Stimulated activated CD8-positive, alpha-beta memory T cell treated with anti-CD3 and anti-CD28 coated beads, Interleukin-7, amount 100 ng/mL, for 48 hours (primary cell): ENCODE results near the gene PASD1.
A peak's percentile ranks its signal among the peaks of the same experiment; 100 is the strongest.
"Not testable (repeated sequence)": the region's sequence is repeated elsewhere in the genome, so short reads cannot be mapped to it uniquely, and the experiment has no call there.

ENCODE experiments used
- DNase-seq, 2 donors: peaks; one replicate each; pipeline ENCODE4 v3.0.0-alpha.2; 2020; ENCODE audit warnings: low read depth in 1 of 2; ENCODE audit errors: extremely low read depth in 1 of 2

Gene PASD1

DNA sequence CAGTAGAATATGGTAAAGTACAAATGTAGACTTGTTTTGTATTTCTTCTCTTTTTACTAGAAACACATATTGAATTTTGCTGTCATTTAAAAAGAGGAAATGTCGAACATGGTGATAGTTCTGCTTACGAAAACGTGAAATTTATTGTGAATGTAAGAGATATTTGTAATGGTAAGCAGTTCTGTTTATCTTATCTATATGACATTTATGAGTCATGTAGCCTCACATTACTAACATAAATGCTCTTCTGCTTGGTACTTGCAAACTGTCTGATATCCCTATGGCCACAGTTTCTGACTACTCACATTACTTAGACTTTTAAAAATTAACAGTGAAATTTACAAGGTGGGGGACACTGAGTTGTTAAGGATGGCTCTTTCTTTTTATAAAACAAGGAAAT is 57.9 kb downstream of the PASD1 start:
- no peak for DNase-seq

- DNase-seq, result no peak
Observed at GRCh38 chrX:151624677-151625076, 61.2 kb downstream of the PASD1 start.

DNA sequence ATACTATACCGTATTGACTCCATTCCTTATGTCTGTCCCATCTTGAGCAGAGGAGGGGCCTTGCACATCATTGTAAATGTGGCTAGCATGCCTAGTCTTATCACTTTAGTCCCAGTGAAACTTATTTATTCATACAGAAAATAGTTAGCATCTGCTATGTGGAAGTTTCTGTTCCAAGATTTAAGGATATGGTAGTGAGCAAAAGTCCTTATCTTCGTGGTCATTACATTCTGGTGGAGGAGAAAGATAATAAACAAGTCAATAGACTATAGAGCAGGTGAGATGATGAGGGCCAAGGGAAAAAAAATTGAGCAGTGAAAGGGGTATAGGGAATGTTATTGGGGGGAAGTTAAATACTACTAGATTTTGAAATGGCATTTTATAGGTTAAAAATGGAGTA is 68.3 kb downstream of the PASD1 start:
- DNase-seq, result no peak

DNA sequence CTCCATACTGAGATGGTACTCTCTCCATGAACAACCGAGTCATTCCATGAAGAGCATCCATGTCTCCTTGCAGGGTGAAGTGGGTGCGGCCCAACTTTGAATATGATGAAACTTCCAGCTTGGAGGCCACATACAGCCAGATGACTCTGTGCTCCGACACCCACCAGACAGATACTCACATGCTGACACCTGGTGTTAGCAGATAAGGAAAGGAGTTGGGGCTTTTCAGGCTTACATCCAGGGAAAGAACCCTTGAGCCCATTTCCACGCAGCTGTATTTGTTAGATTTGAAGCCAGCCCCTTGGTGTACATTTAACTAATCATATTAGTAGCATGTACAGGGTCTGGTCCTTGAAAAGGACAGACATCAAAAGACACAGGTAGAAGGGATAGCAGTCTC is 69.7 kb downstream of the PASD1 start:
- DNase-seq, result no peak

- DNase-seq, result no peak
Observed at GRCh38 chrX:151634937-151635336, 71.5 kb downstream of the PASD1 start.

- DNase-seq, result no peak
Observed at GRCh38 chrX:151641564-151641963, 78.1 kb downstream of the PASD1 start.

DNA sequence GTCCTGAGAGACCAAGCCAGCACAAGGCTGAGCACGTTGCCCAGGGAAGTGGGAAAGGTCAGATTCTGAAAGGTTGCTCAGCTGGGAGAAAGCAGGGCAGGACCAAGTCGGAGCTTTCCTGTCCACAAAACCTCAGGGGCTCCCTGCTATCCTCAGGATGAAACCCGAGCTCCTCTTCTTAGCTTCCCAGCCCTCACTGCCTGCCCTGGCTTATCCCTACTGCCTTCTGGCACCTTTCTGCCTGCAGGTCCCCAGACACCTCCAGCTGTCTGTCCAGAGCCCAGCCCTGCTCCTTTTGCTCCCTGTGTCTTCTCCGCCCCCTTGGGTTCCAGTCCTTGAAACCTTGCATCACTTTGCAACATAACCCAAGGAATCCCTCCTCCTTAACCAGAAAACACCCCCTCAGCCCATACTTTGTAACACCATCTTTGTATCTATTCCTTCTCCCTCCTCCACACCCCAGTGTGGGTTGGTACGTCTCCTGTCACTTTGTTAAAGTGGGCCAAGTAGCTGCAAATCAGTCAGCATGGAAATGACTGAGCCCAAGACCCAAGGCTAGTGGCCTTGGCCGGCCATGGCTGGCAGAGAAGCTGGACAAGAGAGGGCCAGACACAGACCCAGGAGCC is 111.8 kb downstream of the PASD1 start:
- DNase-seq, result no peak

- no peak for DNase-seq
Observed at GRCh38 chrX:151676196-151676595, 112.7 kb downstream of the PASD1 start.

- DNase-seq, result no peak
Observed at GRCh38 chrX:151679798-151680402, 116.4 kb downstream of the PASD1 start.

- DNase-seq, result peak; percentile 16 to 20
Observed at GRCh38 chrX:151680805-151681204, 117.3 kb downstream of the PASD1 start.

GRCh38 chrX:151687635-151688034 is 124.2 kb downstream of the PASD1 start:
- DNase-seq, result no peak

- DNase-seq, result no peak
Observed at GRCh38 chrX:151688695-151689094, 125.2 kb downstream of the PASD1 start.

GRCh38 chrX:151692825-151693224 is 129.3 kb downstream of the PASD1 start:
- no peak for DNase-seq

DNA sequence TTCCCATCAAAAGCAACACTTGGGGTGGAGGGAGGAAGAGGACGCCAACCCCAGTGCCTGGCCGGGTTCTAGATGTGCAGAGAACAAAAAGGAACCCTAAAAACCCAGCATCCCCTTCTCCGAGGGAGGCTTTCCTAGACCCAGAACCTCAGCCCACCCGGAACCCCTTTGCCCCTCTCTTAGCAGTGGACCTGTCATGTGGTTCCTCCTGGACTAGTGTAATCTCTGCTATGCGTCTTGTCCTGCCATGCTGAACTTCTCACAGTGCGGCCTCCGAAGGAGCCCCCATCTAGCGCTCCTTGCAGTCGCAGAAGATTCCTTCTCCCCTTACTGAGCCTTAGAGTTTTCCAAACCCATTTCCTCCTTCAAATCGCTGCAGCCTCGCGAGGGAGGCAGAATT is 130.6 kb downstream of the PASD1 start:
- no peak for DNase-seq

- DNase-seq, result no peak
Observed at GRCh38 chrX:151694661-151695582, 131.4 kb downstream of the PASD1 start, which contains the start of gene PRRG3. TSS of gene PRRG3 (plus strand) at chrX:151695458. CDS start at chrX:151698815, 3,357 bp downstream.

GRCh38 chrX:151695583-151696340 is 132.3 kb downstream of the PASD1 start:
- DNase-seq, result no peak

DNA sequence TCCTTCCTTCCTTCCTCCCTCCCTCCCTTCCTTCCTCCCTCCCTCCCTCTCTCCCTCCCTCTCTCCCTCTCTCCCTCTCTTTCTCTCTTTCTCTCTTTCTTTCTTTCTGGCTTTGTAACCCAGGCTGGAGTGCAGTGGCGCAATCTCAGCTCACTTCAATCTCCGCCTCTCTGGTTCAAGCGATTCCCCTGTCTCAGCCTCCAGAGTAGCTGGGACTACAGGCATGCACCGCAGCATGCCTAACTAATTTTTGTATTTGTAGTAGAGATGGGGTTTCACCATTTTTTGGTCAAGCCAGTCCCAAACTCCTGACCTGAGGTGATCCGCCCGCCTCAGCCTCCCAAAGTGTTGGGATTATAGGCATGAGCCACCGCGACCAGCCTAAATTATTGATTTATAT is 133.6 kb downstream of the PASD1 start:
- DNase-seq, result not testable (repeated sequence)

DNA sequence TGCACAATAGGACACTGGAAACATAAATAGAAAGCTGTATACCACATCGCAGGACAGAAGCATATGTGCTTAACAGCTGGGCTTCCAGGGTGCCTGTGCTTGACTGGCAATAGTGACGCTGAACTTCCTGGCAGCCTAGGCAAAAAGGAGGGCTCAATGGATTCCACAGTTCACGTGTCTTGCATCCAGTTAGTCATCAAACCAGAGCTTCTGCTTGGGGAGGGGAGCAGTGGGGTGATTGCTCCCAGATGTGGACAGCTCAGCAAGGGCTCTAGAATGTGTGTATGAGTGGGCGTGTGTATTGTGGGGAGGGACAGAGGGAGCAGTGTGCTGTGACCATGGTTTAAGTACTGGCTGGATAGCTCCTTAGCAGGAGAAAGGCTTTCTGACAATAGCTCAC is 134.0 kb downstream of the PASD1 start:
- DNase-seq, result no peak

GRCh38 chrX:151698485-151698884 is 135.0 kb downstream of the PASD1 start:
- no peak for DNase-seq

GRCh38 chrX:151699746-151700145 is 136.3 kb downstream of the PASD1 start:
- no peak for DNase-seq

GRCh38 chrX:151700581-151700980 is 137.1 kb downstream of the PASD1 start:
- no peak for DNase-seq
